Loucy (cell line): ENCODE results near the gene GBA3.

Experiments
- CTCF ChIP-seq: fragments of 200-600 bp; sonication (generic); conservative IDR thresholded peaks from 2 replicates; pipeline ENCODE4 v1.5.1; 2014; ENCODE audit warnings: mild to moderate bottlenecking, antibody characterized with exemption, low read length
- EZH2phosphoT487 ChIP-seq: fragments of 200-600 bp; IDR thresholded peaks from 2 replicates; pipeline ENCODE4 v1.6.1; 2018; ENCODE audit warnings: antibody characterized with exemption, mild to moderate bottlenecking, moderate library complexity, borderline replicate concordance

DNA sequence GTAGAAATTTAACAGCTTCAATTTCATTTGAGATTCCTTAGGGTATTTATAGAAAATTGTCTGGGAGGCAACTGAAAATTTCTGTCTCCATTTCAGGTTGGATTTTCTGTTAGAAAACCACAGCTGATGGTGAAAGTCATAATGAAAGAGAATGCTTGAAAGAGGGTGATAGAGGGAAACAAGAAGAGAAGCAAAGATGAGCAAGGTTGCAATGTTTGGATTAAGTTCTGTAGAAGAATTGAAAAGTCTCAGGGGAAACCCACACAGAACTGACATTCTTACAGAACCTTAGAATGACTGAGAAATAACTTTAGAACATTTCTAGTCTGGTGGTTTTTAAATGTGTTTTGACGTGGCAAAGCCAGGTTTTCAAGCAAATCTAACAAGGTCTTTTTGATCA lies 14.7 kb downstream of the GBA3 start:
- no peak for TF ChIP-seq EZH2phosphoT487
- TF ChIP-seq CTCF: no peak
